NT2/D1 (cell line): ENCODE data around the gene MTMR3.

Experiments used
- SUZ12 ChIP-seq: IDR thresholded peaks from 2 replicates; pipeline ENCODE4 v1.6.1; 2011; ENCODE audit not compliant: insufficient read length, insufficient read depth; ENCODE audit errors: extremely low read depth
- ZNF274 ChIP-seq: IDR thresholded peaks from 2 replicates; pipeline ENCODE4 v1.6.1; 2011; ENCODE audit warnings: mild to moderate bottlenecking, low read depth, low read length

DNA sequence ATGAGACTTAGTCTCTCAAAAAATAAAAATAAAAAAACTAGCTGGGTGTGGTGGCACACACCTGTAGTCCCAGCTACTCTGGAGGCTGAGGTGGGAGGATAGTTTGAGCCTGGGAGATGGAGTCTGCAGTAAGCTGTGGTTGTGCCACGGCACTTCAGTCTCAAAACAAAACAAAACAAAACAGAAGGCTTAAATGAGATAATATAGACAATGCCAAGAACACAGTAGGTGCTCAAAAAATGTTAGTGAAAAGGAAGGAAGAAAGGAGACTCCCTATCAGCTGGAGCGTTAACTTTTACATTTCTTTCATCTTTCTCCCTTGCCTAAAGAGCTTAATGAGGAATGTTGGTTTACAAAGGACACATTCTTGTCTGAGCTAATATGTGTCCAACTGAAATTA is 40.8 kb upstream of the MTMR3 start:
- TF ChIP-seq ZNF274, result no peak
- TF ChIP-seq SUZ12, result no peak
